SU-DHL-6 (cell line): ENCODE measurements around the gene FRMD1.

ENCODE experiments used
- H2AFZ ChIP-seq: fragments of 200-600 bp; sonication (generic); 2 replicates; pipeline ENCODE4 v1.6.1; 2014; ENCODE audit warnings: low read depth, mild to moderate bottlenecking, moderate library complexity, mixed read lengths, antibody characterized with exemption, low read length; ENCODE audit not compliant: severe bottlenecking
- H3F3A ChIP-seq: fragments of 200-600 bp; shearing (Covaris generic); 2 replicates; pipeline ENCODE4 v1.6.0; 2016; ENCODE audit warnings: antibody characterized with exemption, mild to moderate bottlenecking; ENCODE audit not compliant: insufficient read depth
- H3K27ac ChIP-seq: fragments of 200-600 bp; sonication (generic); 2 replicates; pipeline ENCODE4 v1.5.1; 2016; ENCODE audit warnings: low read depth, mild to moderate bottlenecking, low read length, moderate library complexity, mixed read lengths
- H3K27me3 ChIP-seq: fragments of 200-600 bp; sonication (generic), shearing (Covaris generic); 2 replicates; pipeline ENCODE4 v1.6.0; 2014; ENCODE audit warnings: mild to moderate bottlenecking, low read length
- H3K36me3 ChIP-seq: fragments of 200-600 bp; sonication (generic); 2 replicates; pipeline ENCODE4 v1.6.1; 2014; ENCODE audit warnings: mild to moderate bottlenecking, low read length, mixed read lengths
- H3K4me2 ChIP-seq: fragments of 300-600, 200-600 bp; shearing (Covaris generic), sonication (generic); 2 replicates; pipeline ENCODE4 v1.6.0; 2014; ENCODE audit warnings: low read length, low read depth, mild to moderate bottlenecking; ENCODE audit not compliant: poor library complexity, severe bottlenecking
- H3K4me3 ChIP-seq: fragments of 200-600 bp; sonication (generic); 2 replicates; pipeline ENCODE4 v1.5.1; 2014; ENCODE audit warnings: antibody characterized with exemption, low read length, mild to moderate bottlenecking, mixed read lengths; ENCODE audit not compliant: insufficient read depth, poor library complexity, severe bottlenecking
- H3K79me2 ChIP-seq: fragments of 200-600 bp; sonication (generic); 2 replicates; pipeline ENCODE4 v1.6.1; 2014; ENCODE audit warnings: mild to moderate bottlenecking, low read length, moderate library complexity; ENCODE audit not compliant: insufficient read depth
- H3K9ac ChIP-seq: fragments of 200-600 bp; sonication (generic); 2 replicates; pipeline ENCODE4 v1.7.0; 2014; ENCODE audit warnings: mild to moderate bottlenecking, low read length
- H3K9me2 ChIP-seq: fragments of 200-600 bp; sonication (generic); replicated peaks from 2 replicates; pipeline ENCODE4 v1.6.1; 2014; ENCODE audit warnings: low read length; ENCODE audit not compliant: insufficient read depth
- H3K9me3 ChIP-seq: fragments of 200-600 bp; sonication (generic); 2 replicates; pipeline ENCODE4 v1.6.1; 2014; ENCODE audit warnings: low read length, mixed read lengths; ENCODE audit not compliant: insufficient read depth
- H4K20me1 ChIP-seq: fragments of 200-600 bp; sonication (generic); 2 replicates; pipeline ENCODE4 v1.6.1; 2014; ENCODE audit warnings: low read depth, mild to moderate bottlenecking, antibody characterized with exemption, low read length, moderate library complexity, mixed read lengths
- CTCF ChIP-seq: fragments of 200-600 bp; sonication (generic); IDR thresholded peaks from one replicate; pipeline ENCODE4 v1.5.1; 2017; ENCODE audit warnings: antibody characterized with exemption, mild to moderate bottlenecking, low read length, moderate library complexity; ENCODE audit not compliant: insufficient read depth, poor library complexity, severe bottlenecking
- EZH2phosphoT487 ChIP-seq: fragments of 200-600 bp; sonication (generic), shearing (Covaris generic); conservative IDR thresholded peaks from 2 replicates; pipeline ENCODE4 v1.6.1; 2018; ENCODE audit warnings: mild to moderate bottlenecking, antibody characterized with exemption, low read length, moderate library complexity, mixed read lengths

The FRMD1 gene

GRCh38 chr6:168099201-168100010 is 20.4 kb upstream of the FRMD1 start:
- H3F3A ChIP-seq = no peaks in the 10 kb centered on the region
- no peaks in the 10 kb centered on the region for H3K36me3 ChIP-seq
- H3K9me2 ChIP-seq = no peaks in the 10 kb centered on the region
- H3K79me2 ChIP-seq = no peaks in the 10 kb centered on the region
- H3K4me2 ChIP-seq = no peak overlapping the region
- H3K4me3 ChIP-seq = no peak overlapping the region
- H3K9me3 ChIP-seq = no peaks in the 10 kb centered on the region
- H3K27me3 ChIP-seq = no peaks in the 10 kb centered on the region
- TF ChIP-seq CTCF = no peak
- no peak overlapping the region for H3K27ac ChIP-seq
- H3K9ac ChIP-seq = no peak overlapping the region
- no peaks in the 10 kb centered on the region for H4K20me1 ChIP-seq
- no peak overlapping the region for H2AFZ ChIP-seq

GRCh38 chr6:168098431-168098861 is 19.4 kb upstream of the FRMD1 start:
- Histone ChIP-seq H3K4me2 (no peak overlapping the region), H3F3A (no peaks in the 10 kb centered on the region), H3K27me3 (no peaks in the 10 kb centered on the region), H3K79me2 (no peaks in the 10 kb centered on the region), H3K36me3 (no peaks in the 10 kb centered on the region), H3K9ac (no peak overlapping the region), H3K4me3 (no peak overlapping the region), H3K9me2 (no peaks in the 10 kb centered on the region), H3K27ac (no peak overlapping the region), H3K9me3 (no peaks in the 10 kb centered on the region), H4K20me1 (no peaks in the 10 kb centered on the region), H2AFZ (no peak overlapping the region)
- no peak for TF ChIP-seq CTCF
- no peak for TF ChIP-seq EZH2phosphoT487

DNA sequence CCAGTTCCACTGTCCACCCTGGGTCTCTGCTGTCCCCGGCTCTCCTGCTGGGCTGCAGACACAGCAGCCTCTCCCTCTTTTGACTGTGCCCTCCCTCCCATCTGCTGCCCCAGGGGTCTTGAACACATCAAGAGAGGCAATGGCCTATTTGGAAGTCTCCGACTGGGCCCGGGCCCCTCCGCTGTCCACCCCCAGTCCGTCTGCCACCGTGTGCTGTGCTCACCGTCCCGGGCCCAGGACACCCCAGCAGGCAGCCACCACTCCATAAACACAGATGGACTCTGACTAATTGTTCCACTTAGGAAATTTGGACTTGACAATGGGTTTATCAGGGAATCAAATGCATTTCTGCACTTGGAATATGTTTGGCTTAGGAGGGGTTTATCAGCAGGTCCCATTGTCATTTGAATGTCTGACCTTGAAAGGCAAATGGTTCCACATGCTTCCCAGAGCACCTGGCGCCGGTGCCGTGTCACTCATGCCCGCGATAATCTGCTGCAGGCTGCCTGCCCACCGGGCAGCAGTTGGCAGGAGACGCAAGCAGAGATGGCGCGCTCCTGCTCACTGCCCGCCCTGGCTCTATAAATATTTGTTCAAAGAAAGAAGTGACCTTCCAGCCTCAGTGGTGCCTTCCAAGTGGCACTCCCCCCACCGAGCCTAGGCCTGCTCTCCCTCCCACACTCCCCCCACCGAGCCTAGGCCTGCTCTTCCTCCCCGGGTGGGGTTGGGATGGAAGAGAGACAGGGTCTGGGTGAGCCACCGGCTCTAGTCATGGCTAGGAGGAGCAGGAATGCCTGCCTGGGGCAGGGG is 18.8 kb upstream of the FRMD1 start:
- H3F3A ChIP-seq = no peaks in the 10 kb centered on the region
- no peaks in the 10 kb centered on the region for H3K36me3 ChIP-seq
- TF ChIP-seq CTCF (no peak), EZH2phosphoT487 (no peak)
- H2AFZ ChIP-seq = no peak overlapping the region
- H3K4me3 ChIP-seq = no peak overlapping the region
- H3K27ac ChIP-seq = no peak overlapping the region
- no peak overlapping the region for H3K4me2 ChIP-seq
- no peaks in the 10 kb centered on the region for H3K9me3 ChIP-seq
- H3K9ac ChIP-seq = no peak overlapping the region
- no peaks in the 10 kb centered on the region for H4K20me1 ChIP-seq
- H3K79me2 ChIP-seq = no peaks in the 10 kb centered on the region
- no peaks in the 10 kb centered on the region for H3K9me2 ChIP-seq
- H3K27me3 ChIP-seq = no peaks in the 10 kb centered on the region
